Activated gamma-delta T cell treated with Interleukin-2 at 50 U/mL for 16 hours (primary cell): ENCODE data around the gene CNOT4.
A peak's percentile ranks its signal among the peaks of the same experiment; 100 is the strongest.
"Not testable (repeated sequence)": the region's sequence is repeated elsewhere in the genome, so short reads cannot be mapped to it uniquely, and the experiment has no call there.

Experiments used
- DNase-seq: peaks from one replicate; pipeline ENCODE4 v3.0.0-alpha.2; 2020

Gene CNOT4

GRCh38 chr7:135512135-135512887 lies 2.4 kb upstream of the CNOT4 start:
- peak; percentile 13 for DNase-seq

- DNase-seq: no peak
Observed at GRCh38 chr7:135510592-135511183, 786 bp upstream of the CNOT4 start.

- no peak for DNase-seq
Observed at GRCh38 chr7:135509589-135509838, 388 bp downstream of the CNOT4 start.

GRCh38 chr7:135508883-135509588 lies 866 bp downstream of the CNOT4 start:
- DNase-seq: peak; percentile 24

GRCh38 chr7:135501402-135501801 lies 8.5 kb downstream of the CNOT4 start:
- no peak for DNase-seq

- no peak for DNase-seq
Observed at GRCh38 chr7:135499818-135500217, 10.1 kb downstream of the CNOT4 start.

GRCh38 chr7:135497161-135497560 lies 12.7 kb downstream of the CNOT4 start:
- DNase-seq: not testable (repeated sequence)

GRCh38 chr7:135493362-135493761 lies 16.5 kb downstream of the CNOT4 start:
- no peak for DNase-seq

- no peak for DNase-seq
Observed at GRCh38 chr7:135492151-135492550, 17.8 kb downstream of the CNOT4 start.

GRCh38 chr7:135490783-135491182 lies 19.1 kb downstream of the CNOT4 start:
- DNase-seq: no peak

GRCh38 chr7:135489791-135490190 lies 20.1 kb downstream of the CNOT4 start:
- DNase-seq: no peak

GRCh38 chr7:135486261-135486920 lies 23.5 kb downstream of the CNOT4 start:
- no peak for DNase-seq

GRCh38 chr7:135481598-135481979 lies 28.3 kb downstream of the CNOT4 start:
- DNase-seq: no peak

- DNase-seq: no peak
Observed at GRCh38 chr7:135480966-135481597, 28.8 kb downstream of the CNOT4 start.

- DNase-seq: no peak
Observed at GRCh38 chr7:135475521-135475920, 34.4 kb downstream of the CNOT4 start.

GRCh38 chr7:135469705-135470104 lies 40.2 kb downstream of the CNOT4 start:
- not testable (repeated sequence) for DNase-seq

GRCh38 chr7:135467207-135467711 lies 42.6 kb downstream of the CNOT4 start:
- DNase-seq: no peak

GRCh38 chr7:135466442-135467206 lies 43.3 kb downstream of the CNOT4 start:
- no peak for DNase-seq

- no peak for DNase-seq
Observed at GRCh38 chr7:135463908-135464307, 46.0 kb downstream of the CNOT4 start.

- DNase-seq: no peak
Observed at GRCh38 chr7:135459951-135460567, 49.8 kb downstream of the CNOT4 start.

GRCh38 chr7:135459076-135459475 lies 50.8 kb downstream of the CNOT4 start:
- DNase-seq: no peak

GRCh38 chr7:135454060-135454459 lies 55.8 kb downstream of the CNOT4 start:
- DNase-seq: no peak
